ENCODE results near the gene RAB7B.

- TF ChIP-seq CTCF (IDR thresholded peaks at IDR 0.05; ENCODE audit: low read depth, low read length, poor library complexity, severe bottlenecking) = no peak
- no peak for TF ChIP-seq EZH2phosphoT487 (IDR thresholded peaks at IDR 0.05; ENCODE audit: borderline replicate concordance, low read length)
These were observed 56.2 kb downstream of the RAB7B start for GRCh38 chr1:205947024-205947423.
